Heart left ventricle (tissue), 13 donors: ENCODE results near the gene ACP7.

ENCODE experiments used
- CTCF ChIP-seq, 12 donors: fragments of 200-600 bp; sonication (generic) in 4 of 12; IDR thresholded peaks; one replicate each; pipeline versions ENCODE4 v1.5.0 to v1.8.0; 2018 to 2022; ENCODE audit warnings: antibody characterized with exemption in 12 of 12, mild to moderate bottlenecking in 5 of 12
- POLR2A ChIP-seq, 2 donors: fragments of 450-650 bp; IDR thresholded peaks; one replicate each; pipeline ENCODE4 v1.6.1; 2017; ENCODE audit warnings: antibody characterized with exemption in 2 of 2, mild to moderate bottlenecking in 2 of 2, moderate library complexity in 2 of 2
- donor health status: ischemic (EF 13 %, LVEDD 7.1; RV severe dilation, severe dysfunction).
- donor health status: DM: no; HTN: yes; CAD: no.
- donor health status: DM: no; HTN: no; CAD: no.
- donor health status: ischemic (EF 25% LVEDD 6.9; RV normal size, moderate dysfunction).
- donor health status: ischemic (EF 25% LVEDD 5.7; RV mildly dilated, moderate dysfunction).
- donor health status: ischemic (EF 35%, LVEDD 5.7; RV mildly dilated, moderate dysfunction).
- donor health status: nonischemic (EF 11% LVEDD 7.7; RV severe dilation, severe dysfunction).
- donor health status: DM: yes; HTN: yes; CAD: no.
- donor health status: PGD.
- donor health status: ischemic (EF 29% LVEDD 5.4; RV normal size, mild dysfunction).
- donor health status: nonischemic (EF 23%, LVEDD 6.1; RV moderate dilation, normal function).

GRCh38 chr19:39067104-39067503, 17.1 kb upstream of the ACP7 start:
- no peak for TF ChIP-seq CTCF (IDR thresholded peaks at IDR 0.05)
- no peak for TF ChIP-seq POLR2A (IDR thresholded peaks at IDR 0.05)
